Measurements from ENCODE around the gene SLC19A1. TPM values are rescaled to one million over a fixed set of nuclear protein-coding genes. Genes with fewer than 3 reads are reported as not detected.

The SLC19A1 gene

DNA sequence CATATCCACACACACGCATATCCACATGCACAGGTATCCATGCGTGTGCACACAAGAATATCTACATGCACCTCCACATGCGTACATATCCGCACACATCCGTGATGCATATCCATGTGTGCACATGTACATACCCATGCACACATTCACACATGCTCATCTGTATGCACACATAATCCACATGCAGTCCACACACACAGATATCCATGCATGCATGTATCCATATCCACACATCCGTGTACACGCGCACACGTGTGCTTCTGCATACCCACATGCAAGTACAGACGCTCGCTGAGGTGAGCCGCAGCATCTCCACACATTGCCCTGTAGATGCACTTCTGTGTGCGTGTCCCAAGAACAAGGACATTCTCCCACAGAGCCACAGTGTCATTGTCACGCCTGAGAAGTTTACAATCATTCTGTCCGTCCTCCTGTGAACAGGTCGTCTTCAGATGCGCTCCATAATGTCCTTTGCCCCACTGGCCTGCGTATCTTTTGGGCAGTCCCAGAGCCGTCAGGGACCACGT lies 93.9 kb downstream of the SLC19A1 start:
- no peak overlapping the region for H3K27ac ChIP-seq (replicated peaks)
- H3K4me3 ChIP-seq (replicated peaks; ENCODE audit: insufficient read depth, low read length) = no peak overlapping the region
- DNase-seq (ENCODE audit: low read depth in 1 of 2, low spot score in 1 of 2) = no peak
- TF ChIP-seq, protein P1, sequence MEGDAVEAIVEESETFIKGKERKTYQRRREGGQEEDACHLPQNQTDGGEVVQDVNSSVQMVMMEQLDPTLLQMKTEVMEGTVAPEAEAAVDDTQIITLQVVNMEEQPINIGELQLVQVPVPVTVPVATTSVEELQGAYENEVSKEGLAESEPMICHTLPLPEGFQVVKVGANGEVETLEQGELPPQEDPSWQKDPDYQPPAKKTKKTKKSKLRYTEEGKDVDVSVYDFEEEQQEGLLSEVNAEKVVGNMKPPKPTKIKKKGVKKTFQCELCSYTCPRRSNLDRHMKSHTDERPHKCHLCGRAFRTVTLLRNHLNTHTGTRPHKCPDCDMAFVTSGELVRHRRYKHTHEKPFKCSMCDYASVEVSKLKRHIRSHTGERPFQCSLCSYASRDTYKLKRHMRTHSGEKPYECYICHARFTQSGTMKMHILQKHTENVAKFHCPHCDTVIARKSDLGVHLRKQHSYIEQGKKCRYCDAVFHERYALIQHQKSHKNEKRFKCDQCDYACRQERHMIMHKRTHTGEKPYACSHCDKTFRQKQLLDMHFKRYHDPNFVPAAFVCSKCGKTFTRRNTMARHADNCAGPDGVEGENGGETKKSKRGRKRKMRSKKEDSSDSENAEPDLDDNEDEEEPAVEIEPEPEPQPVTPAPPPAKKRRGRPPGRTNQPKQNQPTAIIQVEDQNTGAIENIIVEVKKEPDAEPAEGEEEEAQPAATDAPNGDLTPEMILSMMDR (IDR thresholded peaks at IDR 0.05; ENCODE audit: insufficient read depth, low read length) = no peak
- TF ChIP-seq, protein P2, sequence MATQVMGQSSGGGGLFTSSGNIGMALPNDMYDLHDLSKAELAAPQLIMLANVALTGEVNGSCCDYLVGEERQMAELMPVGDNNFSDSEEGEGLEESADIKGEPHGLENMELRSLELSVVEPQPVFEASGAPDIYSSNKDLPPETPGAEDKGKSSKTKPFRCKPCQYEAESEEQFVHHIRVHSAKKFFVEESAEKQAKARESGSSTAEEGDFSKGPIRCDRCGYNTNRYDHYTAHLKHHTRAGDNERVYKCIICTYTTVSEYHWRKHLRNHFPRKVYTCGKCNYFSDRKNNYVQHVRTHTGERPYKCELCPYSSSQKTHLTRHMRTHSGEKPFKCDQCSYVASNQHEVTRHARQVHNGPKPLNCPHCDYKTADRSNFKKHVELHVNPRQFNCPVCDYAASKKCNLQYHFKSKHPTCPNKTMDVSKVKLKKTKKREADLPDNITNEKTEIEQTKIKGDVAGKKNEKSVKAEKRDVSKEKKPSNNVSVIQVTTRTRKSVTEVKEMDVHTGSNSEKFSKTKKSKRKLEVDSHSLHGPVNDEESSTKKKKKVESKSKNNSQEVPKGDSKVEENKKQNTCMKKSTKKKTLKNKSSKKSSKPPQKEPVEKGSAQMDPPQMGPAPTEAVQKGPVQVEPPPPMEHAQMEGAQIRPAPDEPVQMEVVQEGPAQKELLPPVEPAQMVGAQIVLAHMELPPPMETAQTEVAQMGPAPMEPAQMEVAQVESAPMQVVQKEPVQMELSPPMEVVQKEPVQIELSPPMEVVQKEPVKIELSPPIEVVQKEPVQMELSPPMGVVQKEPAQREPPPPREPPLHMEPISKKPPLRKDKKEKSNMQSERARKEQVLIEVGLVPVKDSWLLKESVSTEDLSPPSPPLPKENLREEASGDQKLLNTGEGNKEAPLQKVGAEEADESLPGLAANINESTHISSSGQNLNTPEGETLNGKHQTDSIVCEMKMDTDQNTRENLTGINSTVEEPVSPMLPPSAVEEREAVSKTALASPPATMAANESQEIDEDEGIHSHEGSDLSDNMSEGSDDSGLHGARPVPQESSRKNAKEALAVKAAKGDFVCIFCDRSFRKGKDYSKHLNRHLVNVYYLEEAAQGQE (IDR thresholded peaks at IDR 0.05; ENCODE audit: insufficient replicate concordance, low read depth) = no peak
- TF ChIP-seq POLR2AphosphoS5 (IDR thresholded peaks at IDR 0.05; ENCODE audit: low read depth) (no peak), SPI1 (IDR thresholded peaks at IDR 0.05; ENCODE audit: borderline replicate concordance, low read depth) (no peak), GABPA (IDR thresholded peaks at IDR 0.05; ENCODE audit: low read depth) (no peak)
- H3K27me3 ChIP-seq (ENCODE audit: insufficient read depth, poor library complexity, severe bottlenecking) = no peaks in the 10 kb centered on the region

Small RNAs within 50 kb of the gene (microRNA-seq; reads per million reads assigned to microRNA genes)
- not detected for gene MIR6815

Data from HL-60 (cell line).